ENCODE measurements around the gene DUOX1.

Gene DUOX1

DNA sequence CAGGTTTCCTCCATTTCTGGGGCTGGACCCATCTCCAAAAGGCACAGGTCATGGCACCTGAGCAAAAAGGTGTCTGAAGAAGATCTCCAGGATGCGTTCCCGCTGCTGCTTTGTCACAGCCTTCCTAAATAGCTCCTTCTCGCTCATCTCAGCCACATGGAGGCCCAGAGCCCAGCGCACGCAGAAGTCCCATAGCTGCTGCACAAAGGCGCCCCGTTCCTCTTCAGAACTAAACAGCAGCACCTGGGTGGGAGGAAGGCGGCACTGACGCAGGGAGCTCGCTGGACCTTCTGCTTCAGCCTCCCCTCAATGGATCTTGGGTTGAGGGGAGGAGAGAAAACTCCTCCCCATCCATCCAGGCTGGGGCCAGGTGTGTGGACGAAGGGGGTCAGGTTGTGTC lies 24.2 kb upstream of the DUOX1 start:
- no peaks in the 10 kb centered on the region for H3K9me2 ChIP-seq (replicated peaks; ENCODE audit: insufficient read depth, low read length)
- H3K79me2 ChIP-seq (ENCODE audit: insufficient read depth, low read length) = no peaks in the 10 kb centered on the region
- H3K27ac ChIP-seq (ENCODE audit: low read depth, low read length) = no peak overlapping the region
- no peaks in the 10 kb centered on the region for H3K36me3 ChIP-seq (ENCODE audit: low read length)
- H4K20me1 ChIP-seq (ENCODE audit: low read depth, low read length) = no peaks in the 10 kb centered on the region
- H3K27me3 ChIP-seq (ENCODE audit: low read length) = no peaks in the 10 kb centered on the region
- TF ChIP-seq, protein P1, sequence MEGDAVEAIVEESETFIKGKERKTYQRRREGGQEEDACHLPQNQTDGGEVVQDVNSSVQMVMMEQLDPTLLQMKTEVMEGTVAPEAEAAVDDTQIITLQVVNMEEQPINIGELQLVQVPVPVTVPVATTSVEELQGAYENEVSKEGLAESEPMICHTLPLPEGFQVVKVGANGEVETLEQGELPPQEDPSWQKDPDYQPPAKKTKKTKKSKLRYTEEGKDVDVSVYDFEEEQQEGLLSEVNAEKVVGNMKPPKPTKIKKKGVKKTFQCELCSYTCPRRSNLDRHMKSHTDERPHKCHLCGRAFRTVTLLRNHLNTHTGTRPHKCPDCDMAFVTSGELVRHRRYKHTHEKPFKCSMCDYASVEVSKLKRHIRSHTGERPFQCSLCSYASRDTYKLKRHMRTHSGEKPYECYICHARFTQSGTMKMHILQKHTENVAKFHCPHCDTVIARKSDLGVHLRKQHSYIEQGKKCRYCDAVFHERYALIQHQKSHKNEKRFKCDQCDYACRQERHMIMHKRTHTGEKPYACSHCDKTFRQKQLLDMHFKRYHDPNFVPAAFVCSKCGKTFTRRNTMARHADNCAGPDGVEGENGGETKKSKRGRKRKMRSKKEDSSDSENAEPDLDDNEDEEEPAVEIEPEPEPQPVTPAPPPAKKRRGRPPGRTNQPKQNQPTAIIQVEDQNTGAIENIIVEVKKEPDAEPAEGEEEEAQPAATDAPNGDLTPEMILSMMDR (IDR thresholded peaks at IDR 0.05; ENCODE audit: insufficient read depth, low read length, poor library complexity, severe bottlenecking) = no peak
- no peak for TF ChIP-seq EZH2phosphoT487 (conservative IDR thresholded peaks at IDR 0.05; ENCODE audit: low read length)
- no peak overlapping the region for H3K4me3 ChIP-seq (ENCODE audit: insufficient read depth, low read length, poor library complexity, severe bottlenecking)
- H2AFZ ChIP-seq (ENCODE audit: low read depth, low read length, severe bottlenecking) = no peak overlapping the region
- H3K4me2 ChIP-seq (ENCODE audit: low read depth, low read length, poor library complexity, severe bottlenecking) = no peak overlapping the region
- H3K9me3 ChIP-seq (ENCODE audit: insufficient read depth, low read length) = no peaks in the 10 kb centered on the region
- H3F3A ChIP-seq (ENCODE audit: insufficient read depth) = no peaks in the 10 kb centered on the region
- H3K9ac ChIP-seq (ENCODE audit: low read length) = no peak overlapping the region

DNA sequence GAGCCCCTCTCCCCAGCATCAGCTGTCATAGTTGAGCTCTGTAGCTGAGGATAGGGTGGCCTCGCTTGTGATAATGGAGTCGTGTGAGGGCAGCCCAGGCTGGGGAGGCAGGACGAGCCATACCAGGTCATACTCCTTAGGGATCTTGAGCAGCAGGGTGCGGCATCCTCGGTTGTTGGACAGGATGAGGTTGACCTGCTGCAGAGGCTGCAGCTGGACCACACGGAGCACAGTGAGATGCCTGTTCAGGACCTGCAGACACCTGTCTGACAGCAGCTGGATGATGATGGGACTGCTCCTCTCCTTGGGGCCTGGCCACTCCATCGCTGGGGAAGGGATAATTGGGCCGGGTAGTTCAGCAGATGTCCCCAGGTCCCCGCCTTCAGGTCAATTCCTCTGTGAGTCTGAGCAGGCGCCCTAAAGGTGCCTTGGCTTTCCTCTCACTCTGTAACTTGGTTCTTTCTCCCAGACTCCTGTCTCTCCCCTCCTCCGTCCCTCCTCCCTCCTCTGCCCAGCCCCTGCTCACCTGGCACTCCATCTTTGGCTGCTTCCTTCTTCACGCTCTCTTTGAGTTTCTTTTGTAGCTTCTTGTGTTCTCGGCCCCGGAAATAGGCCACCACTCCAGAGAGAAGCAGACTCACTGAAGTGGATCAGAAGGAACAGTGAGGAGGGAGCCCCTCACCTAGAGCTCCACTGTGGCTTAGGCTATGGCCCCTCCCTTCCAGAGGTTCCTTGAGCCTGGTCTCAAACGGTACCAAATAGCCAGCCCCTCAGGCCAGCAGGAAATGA lies 23.6 kb upstream of the DUOX1 start:
- H3K9ac ChIP-seq (ENCODE audit: low read length) = no peak overlapping the region
- H3F3A ChIP-seq (ENCODE audit: insufficient read depth) = no peaks in the 10 kb centered on the region
- no peak overlapping the region for H2AFZ ChIP-seq (ENCODE audit: low read depth, low read length, severe bottlenecking)
- H3K27ac ChIP-seq (ENCODE audit: low read depth, low read length) = no peak overlapping the region
- H3K4me2 ChIP-seq (ENCODE audit: low read depth, low read length, poor library complexity, severe bottlenecking) = no peak overlapping the region
- no peaks in the 10 kb centered on the region for H4K20me1 ChIP-seq (ENCODE audit: low read depth, low read length)
- no peaks in the 10 kb centered on the region for H3K9me3 ChIP-seq (ENCODE audit: insufficient read depth, low read length)
- no peak for TF ChIP-seq EZH2phosphoT487 (conservative IDR thresholded peaks at IDR 0.05; ENCODE audit: low read length)
- TF ChIP-seq, protein P1 (IDR thresholded peaks at IDR 0.05; ENCODE audit: insufficient read depth, low read length, poor library complexity, severe bottlenecking) = no peak
- H3K36me3 ChIP-seq (ENCODE audit: low read length) = no peaks in the 10 kb centered on the region
- H3K4me3 ChIP-seq (ENCODE audit: insufficient read depth, low read length, poor library complexity, severe bottlenecking) = no peak overlapping the region
- no peaks in the 10 kb centered on the region for H3K9me2 ChIP-seq (replicated peaks; ENCODE audit: insufficient read depth, low read length)
- H3K79me2 ChIP-seq (ENCODE audit: insufficient read depth, low read length) = no peaks in the 10 kb centered on the region
- H3K27me3 ChIP-seq (ENCODE audit: low read length) = no peaks in the 10 kb centered on the region

GRCh38 chr15:45107941-45108630 lies 21.7 kb upstream of the DUOX1 start:
- no peaks in the 10 kb centered on the region for H3F3A ChIP-seq (ENCODE audit: insufficient read depth)
- H3K27me3 ChIP-seq (ENCODE audit: low read length) = no peaks in the 10 kb centered on the region
- no peaks in the 10 kb centered on the region for H3K9me3 ChIP-seq (ENCODE audit: insufficient read depth, low read length)
- H3K4me2 ChIP-seq (ENCODE audit: low read depth, low read length, poor library complexity, severe bottlenecking) = no peak overlapping the region
- H3K4me3 ChIP-seq (ENCODE audit: insufficient read depth, low read length, poor library complexity, severe bottlenecking) = no peak overlapping the region
- no peak overlapping the region for H3K9ac ChIP-seq (ENCODE audit: low read length)
- H3K27ac ChIP-seq (ENCODE audit: low read depth, low read length) = no peak overlapping the region
- H4K20me1 ChIP-seq (ENCODE audit: low read depth, low read length) = no peaks in the 10 kb centered on the region
- no peaks in the 10 kb centered on the region for H3K79me2 ChIP-seq (ENCODE audit: insufficient read depth, low read length)
- TF ChIP-seq EZH2phosphoT487 (conservative IDR thresholded peaks at IDR 0.05; ENCODE audit: low read length) = no peak
- TF ChIP-seq, protein P1 (IDR thresholded peaks at IDR 0.05; ENCODE audit: insufficient read depth, low read length, poor library complexity, severe bottlenecking) = no peak
- H2AFZ ChIP-seq (ENCODE audit: low read depth, low read length, severe bottlenecking) = no peak overlapping the region
- H3K36me3 ChIP-seq (ENCODE audit: low read length) = no peaks in the 10 kb centered on the region
- H3K9me2 ChIP-seq (replicated peaks; ENCODE audit: insufficient read depth, low read length) = no peaks in the 10 kb centered on the region

Data from SU-DHL-6 (cell line).